Effector memory CD8-positive, alpha-beta T cell (primary cell): ENCODE data around the gene ATRNL1.

Source experiments
- ATAC-seq: fragments of 150-1000 bp; cut with Tn5 transposase; replicated peaks from 2 replicates; pipeline ENCODE4 v1.10.0; 2021; ENCODE audit warnings: mild to moderate bottlenecking, moderate library complexity
- DNase-seq, 3 experiments: peaks; one replicate each; pipeline ENCODE4 v3.0.0; 2021
- H3K27ac Mint-ChIP-seq, 2 donors: one replicate each; pipeline ENCODE4 v1.8.0; 2022; ENCODE audit warnings: mild to moderate bottlenecking in 2 of 2, mixed read lengths in 2 of 2, moderate library complexity in 2 of 2
- H3K27me3 Mint-ChIP-seq, 2 donors: one replicate each; pipeline ENCODE4 v1.8.0; 2022; ENCODE audit warnings: mixed read lengths in 2 of 2
- H3K36me3 Mint-ChIP-seq: one replicate; pipeline ENCODE4 v1.8.0; 2022; ENCODE audit warnings: mild to moderate bottlenecking, moderate library complexity, mixed read lengths; ENCODE audit not compliant: insufficient read depth
- H3K4me1 Mint-ChIP-seq, 2 donors: one replicate each; pipeline ENCODE4 v1.8.0; 2022; ENCODE audit warnings: low read depth in 2 of 2, mixed read lengths in 2 of 2
- H3K4me3 Mint-ChIP-seq, 2 donors: one replicate each; pipeline ENCODE4 v1.8.0; 2022; ENCODE audit warnings: mild to moderate bottlenecking in 2 of 2, mixed read lengths in 2 of 2, moderate library complexity in 2 of 2
- H3K9me3 Mint-ChIP-seq, 2 donors: one replicate each; pipeline ENCODE4 v1.8.0; 2022; ENCODE audit warnings: mixed read lengths in 2 of 2

Gene ATRNL1

DNA sequence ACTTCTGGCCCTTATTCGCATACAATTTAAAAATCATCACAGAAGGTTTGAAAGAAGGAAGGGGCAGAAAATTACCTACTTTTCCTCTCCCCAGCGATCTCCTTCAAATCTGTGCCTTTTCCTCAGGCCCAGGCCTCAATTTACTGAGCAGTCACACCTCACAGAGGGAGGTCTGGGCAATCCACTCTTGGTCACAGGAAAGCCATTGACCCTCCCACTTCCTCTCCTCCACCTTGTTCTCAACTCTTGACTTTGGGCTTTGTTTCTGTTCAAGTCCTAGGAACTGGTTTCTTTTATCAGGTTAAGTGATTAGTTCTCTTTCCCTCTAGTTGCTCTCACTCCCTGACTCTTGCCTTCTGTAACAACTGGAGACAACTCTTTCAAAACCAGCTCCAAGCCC lies 37.0 kb upstream of the ATRNL1 start:
- H3K27ac Mint-ChIP-seq, result no peak overlapping the region
- DNase-seq, result no peak
- no peaks in the 10 kb centered on the region for H3K4me1 Mint-ChIP-seq
- no peak overlapping the region for H3K4me3 Mint-ChIP-seq
- ATAC-seq, result no peak
- H3K27me3 Mint-ChIP-seq, result peaks cover 18 to 28% of the 10 kb centered on the region in 2 donors
- H3K9me3 Mint-ChIP-seq, result no peaks in the 10 kb centered on the region
- no peaks in the 10 kb centered on the region for H3K36me3 Mint-ChIP-seq

DNA sequence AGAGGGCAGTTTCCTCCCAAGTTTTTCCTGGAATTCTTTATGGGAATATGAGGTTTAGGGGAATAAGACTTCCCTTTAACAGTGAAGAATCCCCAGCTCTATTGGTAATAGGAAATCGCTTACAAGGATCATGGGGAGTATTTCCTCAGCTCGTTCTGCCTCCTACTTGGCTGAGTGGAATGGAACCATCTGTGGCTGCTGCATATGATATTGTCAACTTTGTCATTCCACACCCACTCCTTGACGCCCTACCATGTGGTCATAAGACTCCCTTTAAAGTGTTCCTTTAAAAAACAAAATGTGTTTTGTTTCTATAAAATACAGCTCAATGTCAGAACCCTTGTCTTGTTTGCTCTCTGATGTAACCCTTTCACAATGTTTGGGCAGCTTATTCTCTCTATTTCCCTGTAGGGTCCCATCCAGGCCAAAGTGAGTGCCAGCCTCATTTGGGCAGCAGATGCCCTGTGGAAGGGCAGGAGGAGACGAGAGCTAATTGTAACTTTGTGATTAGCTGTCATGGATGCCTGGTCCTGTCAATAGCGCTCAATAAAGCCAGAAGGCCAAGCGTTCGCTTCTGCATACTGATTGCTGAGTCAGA lies 33.8 kb upstream of the ATRNL1 start:
- no peak for ATAC-seq
- no peaks in the 10 kb centered on the region for H3K9me3 Mint-ChIP-seq

DNA sequence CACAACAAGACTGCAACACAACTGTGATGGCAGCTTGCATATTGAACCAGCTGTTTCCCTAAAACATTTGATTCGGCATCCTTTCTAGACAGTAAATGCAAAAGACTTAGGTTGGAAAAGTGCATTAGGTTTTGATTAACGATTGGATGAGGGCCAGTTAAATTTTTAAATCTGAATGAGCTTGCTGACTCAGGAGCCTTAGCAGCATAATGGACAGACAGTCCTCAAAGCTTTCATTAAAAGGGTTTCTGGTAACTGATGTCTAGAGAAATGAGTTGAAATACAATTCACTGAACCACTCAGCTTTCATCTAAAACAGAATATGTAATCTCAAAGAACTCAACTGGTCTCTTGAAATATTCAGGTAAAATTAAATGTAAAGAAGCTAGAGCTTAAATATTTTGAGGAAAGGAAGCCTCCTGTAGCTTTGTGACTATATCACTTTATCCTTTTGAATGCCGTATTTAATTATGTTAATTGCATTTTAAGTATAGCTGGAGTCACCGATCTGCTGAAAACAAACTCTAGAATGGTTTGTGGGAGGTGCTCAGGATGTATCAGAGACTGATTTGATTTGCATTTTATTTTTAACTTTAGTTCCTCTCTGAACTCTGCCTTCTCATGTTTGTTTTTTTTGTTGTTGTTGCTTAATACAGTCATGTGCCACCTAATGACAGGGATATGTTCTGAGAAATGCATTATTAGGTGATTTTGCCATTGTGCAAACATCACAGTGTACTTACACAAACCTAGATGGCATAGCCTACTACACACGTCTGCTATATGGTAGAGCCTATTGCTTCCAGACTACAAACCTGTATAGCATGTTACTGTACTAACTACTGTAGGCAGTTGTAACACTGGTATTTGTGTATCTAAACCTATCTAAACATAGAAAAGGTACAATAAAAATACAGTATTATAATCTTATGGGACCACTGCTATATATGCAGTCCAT lies 29.2 kb upstream of the ATRNL1 start:
- Mint-ChIP-seq H3K27ac (no peak overlapping the region), H3K27me3 (peaks cover 51% of the 10 kb centered on the region in 2 donors), H3K4me3 (no peak overlapping the region), H3K9me3 (no peaks in the 10 kb centered on the region), H3K4me1 (no peaks in the 10 kb centered on the region), H3K36me3 (no peaks in the 10 kb centered on the region)
- no peak for ATAC-seq
- no peak for DNase-seq

More for the DNA sequence above, 33.8 kb upstream of the ATRNL1 start:
- Mint-ChIP-seq H3K4me3 (no peak overlapping the region), H3K36me3 (no peaks in the 10 kb centered on the region), H3K4me1 (no peaks in the 10 kb centered on the region), H3K27me3 (peaks cover 23 to 39% of the 10 kb centered on the region in 2 donors), H3K27ac (no peak overlapping the region)
- no peak for DNase-seq

DNA sequence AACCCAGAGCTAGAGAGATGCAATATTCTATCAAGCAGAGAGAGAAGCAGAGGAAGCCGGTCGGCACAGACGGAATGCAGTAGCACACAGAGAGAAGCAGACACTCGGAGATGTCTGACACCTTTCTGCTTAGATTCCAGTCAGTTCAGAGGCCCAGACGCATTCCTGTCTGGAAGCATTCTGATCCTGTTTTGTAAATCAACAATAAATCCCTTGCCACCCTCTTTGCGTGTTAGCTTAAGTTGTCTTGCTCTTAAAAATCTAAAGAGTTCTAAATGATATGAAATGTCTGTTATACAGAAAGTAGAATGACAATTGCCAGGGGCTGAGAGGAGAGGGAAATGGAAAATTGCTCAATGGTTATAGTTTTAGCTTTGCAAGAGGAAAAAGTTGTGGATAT lies 27.4 kb upstream of the ATRNL1 start:
- ATAC-seq (no peak), DNase-seq (no peak)
- Mint-ChIP-seq H3K27me3 (peaks cover 46 to 50% of the 10 kb centered on the region in 2 donors), H3K4me1 (no peaks in the 10 kb centered on the region), H3K9me3 (no peaks in the 10 kb centered on the region), H3K27ac (no peak overlapping the region), H3K4me3 (no peak overlapping the region), H3K36me3 (no peaks in the 10 kb centered on the region)

DNA sequence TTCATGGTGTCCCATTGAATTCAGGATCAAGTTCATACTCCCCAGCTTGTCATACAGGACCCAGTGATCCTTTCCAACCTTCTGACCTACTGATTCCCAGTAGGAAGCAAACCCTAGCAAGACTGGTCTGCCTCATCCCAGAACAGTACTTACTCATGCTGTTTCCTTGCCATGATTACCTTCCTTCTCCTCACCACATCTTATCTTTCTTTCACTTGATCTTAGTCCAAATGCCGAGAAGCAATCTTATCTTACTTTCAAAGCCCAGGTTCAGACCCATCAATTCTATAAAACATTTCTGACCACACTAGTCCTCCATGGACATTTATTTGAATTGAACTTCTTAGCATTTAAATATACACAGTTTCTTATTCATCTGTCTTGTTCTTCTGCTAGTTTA lies 26.6 kb upstream of the ATRNL1 start:
- no peak for DNase-seq
- Mint-ChIP-seq H3K27me3 (peaks cover 40 to 48% of the 10 kb centered on the region in 2 donors), H3K27ac (no peak overlapping the region), H3K4me3 (no peak overlapping the region), H3K4me1 (no peaks in the 10 kb centered on the region), H3K9me3 (no peaks in the 10 kb centered on the region), H3K36me3 (no peaks in the 10 kb centered on the region)
- ATAC-seq, result no peak

DNA sequence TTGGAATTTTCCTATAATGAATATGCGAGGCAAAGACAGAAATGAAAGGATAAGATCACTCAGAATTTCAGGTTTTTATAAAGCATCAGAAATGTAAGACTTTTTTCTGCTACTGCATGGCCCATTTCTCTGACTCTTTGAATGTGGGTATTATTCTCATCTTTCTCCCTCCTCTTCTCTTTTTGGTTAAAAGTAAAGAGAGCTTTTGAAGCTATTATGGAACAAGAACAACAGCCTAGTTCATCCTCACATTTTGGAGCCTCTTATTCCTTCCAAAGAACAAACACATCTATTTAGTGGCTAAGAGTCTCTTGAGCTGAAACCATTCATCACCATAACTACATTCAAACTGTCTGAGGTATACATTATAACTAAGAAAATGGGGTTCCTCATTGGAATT lies 19.4 kb upstream of the ATRNL1 start:
- H3K27ac Mint-ChIP-seq, result no peak overlapping the region
- no peaks in the 10 kb centered on the region for H3K9me3 Mint-ChIP-seq
- no peak overlapping the region for H3K4me3 Mint-ChIP-seq
- ATAC-seq, result no peak
- no peaks in the 10 kb centered on the region for H3K36me3 Mint-ChIP-seq
- DNase-seq, result no peak
- peaks cover 15 to 40% of the 10 kb centered on the region in 2 donors for H3K27me3 Mint-ChIP-seq
- no peaks in the 10 kb centered on the region for H3K4me1 Mint-ChIP-seq

DNA sequence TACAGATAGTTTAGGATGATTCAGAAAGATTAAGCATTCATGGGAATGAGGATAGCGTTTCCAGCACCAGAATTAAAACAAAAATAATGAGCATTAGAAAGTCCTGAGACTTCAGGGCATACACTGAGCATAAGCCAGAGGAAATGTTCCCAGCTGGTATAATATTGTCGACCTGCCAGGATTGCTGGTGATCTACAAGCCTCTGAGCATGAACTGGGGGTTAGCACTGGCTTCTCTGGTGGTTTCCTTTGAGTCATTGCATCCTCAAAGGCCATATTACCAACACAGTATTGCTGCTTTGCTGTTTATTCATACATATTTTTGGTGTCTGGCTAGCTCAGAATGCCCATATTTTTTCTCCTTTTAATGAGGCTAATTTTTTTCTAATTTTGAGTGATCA lies 10.7 kb upstream of the ATRNL1 start:
- peaks cover 9 to 10% of the 10 kb centered on the region in 2 donors for H3K9me3 Mint-ChIP-seq
- no peak overlapping the region for H3K27ac Mint-ChIP-seq
- peaks cover 3% of the 10 kb centered on the region for H3K36me3 Mint-ChIP-seq
- ATAC-seq, result no peak
- peaks cover 29 to 35% of the 10 kb centered on the region in 2 donors for H3K27me3 Mint-ChIP-seq
- no peak for DNase-seq
- H3K4me1 Mint-ChIP-seq, result no peaks in the 10 kb centered on the region
- H3K4me3 Mint-ChIP-seq, result no peak overlapping the region

DNA sequence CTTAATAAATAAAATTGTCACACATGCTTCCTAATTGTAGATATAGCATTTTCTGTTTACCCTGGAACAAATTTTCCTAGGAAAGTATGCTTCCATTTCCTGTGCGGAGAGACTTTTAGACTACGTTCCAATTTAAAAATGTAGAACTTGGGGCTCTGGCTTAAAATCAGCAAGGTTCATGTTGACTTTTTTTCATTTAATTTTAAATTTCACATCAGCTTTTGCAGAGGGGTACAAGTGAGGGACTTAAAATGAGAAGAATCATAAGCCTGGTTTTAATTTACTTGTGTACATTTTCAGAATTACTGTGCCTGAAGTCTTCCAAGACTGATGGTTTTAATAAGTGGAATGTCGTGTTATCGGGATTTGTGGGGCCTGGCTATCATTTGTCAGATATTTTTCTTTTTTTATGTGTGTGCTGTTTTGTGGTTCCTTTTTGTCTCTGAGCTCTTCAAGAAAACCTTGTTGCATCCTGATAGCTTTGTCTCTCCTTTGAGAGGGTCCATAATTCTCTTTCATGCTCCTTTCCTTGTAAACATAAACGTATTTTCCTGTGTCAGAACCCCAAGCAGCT lies 8.8 kb upstream of the ATRNL1 start:
- H3K27ac Mint-ChIP-seq, result no peak overlapping the region
- peaks cover 7 to 9% of the 10 kb centered on the region in 2 donors for H3K9me3 Mint-ChIP-seq
- DNase-seq, result no peak
- ATAC-seq, result no peak
- no peak overlapping the region for H3K4me3 Mint-ChIP-seq
- H3K4me1 Mint-ChIP-seq, result no peaks in the 10 kb centered on the region
- H3K36me3 Mint-ChIP-seq, result peaks cover 3% of the 10 kb centered on the region
- peaks cover 34 to 39% of the 10 kb centered on the region in 2 donors for H3K27me3 Mint-ChIP-seq

DNA sequence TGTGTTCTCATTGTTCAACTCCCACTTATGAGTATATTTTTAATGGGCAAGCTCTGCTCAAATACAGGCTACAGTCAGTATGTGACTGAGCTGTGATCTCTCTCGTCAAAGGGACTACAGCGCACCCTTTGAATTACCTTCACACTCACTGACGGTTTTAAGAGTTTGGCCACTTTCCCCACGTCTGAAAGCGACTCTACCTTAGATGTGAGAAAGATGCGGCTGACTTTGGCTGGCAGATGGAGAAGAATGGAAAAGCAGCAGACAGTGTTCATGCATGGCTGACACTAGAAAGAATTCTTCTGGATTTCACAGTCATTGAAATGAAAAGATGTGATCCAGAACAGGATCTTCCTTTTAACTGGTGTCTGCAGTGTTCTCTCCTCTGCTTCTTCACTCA lies 2.0 kb upstream of the ATRNL1 start:
- DNase-seq, result no peak
- ATAC-seq, result no peak
- Mint-ChIP-seq H3K4me1 (peaks cover 6 to 13% of the 10 kb centered on the region in 2 donors), H3K27ac (no peak overlapping the region), H3K9me3 (peaks cover 0 to 7% of the 10 kb centered on the region in 2 donors), H3K27me3 (peaks cover 55 to 68% of the 10 kb centered on the region in 2 donors), H3K36me3 (no peaks in the 10 kb centered on the region), H3K4me3 (no peak overlapping the region)

DNA sequence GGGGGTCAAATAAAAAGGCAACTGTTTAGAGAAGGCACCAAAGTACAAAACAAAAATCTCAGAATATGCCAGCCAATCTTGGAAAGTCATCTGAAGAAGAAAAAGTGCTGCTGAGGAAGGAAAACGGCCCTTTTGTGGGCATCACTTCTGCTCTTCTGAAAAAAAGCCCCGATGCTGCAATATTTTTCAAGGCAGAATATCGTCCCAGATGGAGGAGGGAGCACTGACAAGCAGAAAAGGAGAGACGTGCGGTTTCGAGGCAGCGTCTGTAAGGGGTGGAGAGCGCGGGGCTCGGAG lies 959 bp upstream of the ATRNL1 start:
- Mint-ChIP-seq H3K27ac (no peak overlapping the region), H3K4me1 (peaks cover 6 to 13% of the 10 kb centered on the region in 2 donors), H3K36me3 (no peaks in the 10 kb centered on the region), H3K9me3 (peaks cover 0 to 4% of the 10 kb centered on the region in 2 donors), H3K4me3 (peak overlapping the region; percentile 75 to 82), H3K27me3 (peaks cover 52 to 65% of the 10 kb centered on the region in 2 donors)
- DNase-seq (no peak), ATAC-seq (no peak)

DNA sequence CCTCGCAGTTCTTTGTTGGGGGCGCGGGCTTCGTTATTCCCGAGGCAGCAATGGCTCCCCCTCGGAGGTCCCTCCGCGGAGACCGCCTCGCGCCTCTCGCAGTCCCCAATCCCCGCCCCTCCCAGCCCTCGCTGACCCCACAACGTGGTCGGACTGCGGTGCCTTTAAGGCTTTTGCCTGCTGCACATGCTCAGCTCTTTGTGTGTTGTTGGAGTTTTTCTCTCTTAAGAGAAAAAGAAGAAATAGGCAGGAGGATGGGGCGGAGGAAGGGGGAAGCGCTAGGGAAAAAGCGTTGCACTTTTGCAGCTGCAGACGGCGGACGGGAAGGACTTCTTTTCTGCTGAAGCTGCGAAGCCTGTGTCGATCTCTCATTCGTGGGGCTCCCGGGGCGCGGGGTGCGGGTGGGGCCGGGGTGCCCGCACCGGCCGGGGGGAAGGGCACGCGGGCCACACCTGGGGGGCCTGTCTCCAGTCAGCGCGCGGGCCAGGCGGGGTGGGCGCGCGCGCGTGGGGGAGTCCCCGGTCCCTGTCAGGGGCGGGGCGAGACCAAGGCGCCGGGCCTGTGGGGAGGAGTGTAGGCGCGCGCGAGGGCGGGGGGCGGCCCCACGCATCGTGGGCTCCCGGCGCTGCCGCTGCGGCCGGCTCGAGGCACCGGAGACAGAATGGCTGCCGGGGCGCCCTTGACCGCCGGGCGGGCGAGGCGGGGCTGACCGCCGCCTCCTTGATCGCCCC lies 445 bp upstream of the ATRNL1 start:
- Mint-ChIP-seq H3K27me3 (peaks cover 50 to 60% of the 10 kb centered on the region in 2 donors), H3K27ac (no peak overlapping the region), H3K36me3 (no peaks in the 10 kb centered on the region), H3K9me3 (peaks cover 0 to 2% of the 10 kb centered on the region in 2 donors), H3K4me3 (peak overlapping the region; percentile 75 to 82), H3K4me1 (peaks cover 6 to 13% of the 10 kb centered on the region in 2 donors)
- DNase-seq (peak in 1 of 3 experiments; percentile 1), ATAC-seq (peak; percentile 71)

DNA sequence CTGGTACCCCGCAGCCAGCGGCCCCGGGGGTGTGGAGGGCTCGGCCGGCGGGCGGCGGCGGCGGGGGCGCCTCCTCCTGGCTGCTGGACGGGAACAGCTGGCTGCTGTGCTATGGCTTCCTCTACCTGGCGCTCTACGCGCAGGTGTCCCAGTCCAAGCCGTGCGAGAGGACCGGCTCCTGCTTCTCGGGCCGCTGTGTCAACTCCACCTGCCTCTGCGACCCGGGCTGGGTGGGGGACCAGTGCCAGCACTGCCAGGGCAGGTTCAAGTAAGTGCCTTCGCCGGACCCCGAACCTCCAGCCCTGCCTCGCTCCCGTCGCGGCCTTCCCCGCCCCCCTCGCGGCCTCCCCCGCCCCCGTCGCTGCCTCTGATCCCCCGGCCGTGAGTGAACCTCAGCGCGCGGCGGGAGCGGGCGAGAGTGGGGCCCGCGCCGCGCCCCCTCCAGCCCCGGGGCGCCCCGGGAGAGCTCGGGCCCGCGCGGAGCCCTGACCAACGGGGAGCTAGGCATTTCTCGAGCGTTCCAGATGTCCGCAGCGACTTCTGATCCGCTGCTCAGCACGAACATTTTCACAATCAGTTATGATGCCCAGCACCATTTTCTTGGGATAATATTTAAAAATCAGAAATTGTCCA lies 727 bp downstream of the ATRNL1 start:
- Mint-ChIP-seq H3K36me3 (no peaks in the 10 kb centered on the region), H3K4me3 (peak overlapping the region; percentile 57 to 76), H3K27me3 (peaks cover 48 to 54% of the 10 kb centered on the region in 2 donors), H3K27ac (no peak overlapping the region), H3K4me1 (peaks cover 6 to 13% of the 10 kb centered on the region in 2 donors), H3K9me3 (no peaks in the 10 kb centered on the region)
- no peak for ATAC-seq
- DNase-seq, result no peak
